HepG2 (cell line): ENCODE results near the gene GFRA1. TPM values are rescaled to one million over a fixed set of nuclear protein-coding genes. Genes with fewer than 3 reads are reported as not detected.

ENCODE experiments used
- ATF4 ChIP-seq, 2 experiments: fragments of 450-650 bp in 1 of 2; sonication (generic) in 1 of 2; formaldehyde crosslinking; IDR thresholded peaks; 2 replicates each; pipeline versions ENCODE4 v1.5.0 to v1.8.0; 2020 to 2022; ENCODE audit warnings: mild to moderate bottlenecking in 1 of 2, missing genetic modification reagents in 1 of 2
- BORCS8-MEF2B ChIP-seq: sonication (generic); formaldehyde crosslinking; IDR thresholded peaks from 2 replicates; pipeline ENCODE4 v1.8.0; 2022; ENCODE audit warnings: mild to moderate bottlenecking, missing genetic modification reagents
- CEBPZ ChIP-seq: IDR thresholded peaks from 2 replicates; pipeline ENCODE4 v1.6.1; 2012; ENCODE audit warnings: low read length, improper control_type of control experiment
- CSRNP2 ChIP-seq: sonication (generic); formaldehyde crosslinking; conservative IDR thresholded peaks from 2 replicates; pipeline ENCODE4 v1.8.0; 2022; ENCODE audit warnings: low read depth, missing genetic modification reagents
- GATAD2A ChIP-seq: IDR thresholded peaks from 2 replicates; pipeline ENCODE4 v1.6.1; 2016
- JARID2 ChIP-seq: sonication (generic); formaldehyde crosslinking; IDR thresholded peaks from 2 replicates; pipeline ENCODE4 v1.8.1; 2023; ENCODE audit warnings: missing genetic modification reagents, inconsistent platforms; ENCODE audit not compliant: insufficient replicate concordance
- JUN ChIP-seq: sonication (generic); formaldehyde crosslinking; IDR thresholded peaks from 2 replicates; pipeline ENCODE4 v1.4.0; 2020; ENCODE audit warnings: mild to moderate bottlenecking, missing genetic modification reagents
- MNT ChIP-seq: fragments of 450-650 bp; IDR thresholded peaks from 2 replicates; pipeline ENCODE4 v1.6.1; 2016
- RFX1 ChIP-seq: fragments of 450-650 bp; IDR thresholded peaks from 2 replicates; pipeline ENCODE4 v1.6.1; 2017
- SOX5 ChIP-seq: IDR thresholded peaks from 2 replicates; pipeline ENCODE4 v1.6.1; 2016; ENCODE audit warnings: borderline replicate concordance
- TFE3 ChIP-seq: IDR thresholded peaks from 2 replicates; pipeline ENCODE4 v1.6.1; 2016
- THAP11 ChIP-seq: IDR thresholded peaks from 2 replicates; pipeline ENCODE4 v1.6.1; 2016; ENCODE audit warnings: missing biosample characterization, missing genetic modification reagents
- ZBTB49 ChIP-seq: sonication (generic); formaldehyde crosslinking; IDR thresholded peaks from 2 replicates; pipeline ENCODE4 v1.4.0; 2020; ENCODE audit warnings: missing genetic modification reagents, borderline replicate concordance
- ZFP36L1 ChIP-seq: sonication (generic); formaldehyde crosslinking; IDR thresholded peaks from 2 replicates; pipeline ENCODE4 v1.8.0; 2022; ENCODE audit warnings: mild to moderate bottlenecking, missing genetic modification reagents, moderate library complexity
- ZNF296 ChIP-seq: sonication (generic); formaldehyde crosslinking; conservative IDR thresholded peaks from 2 replicates; pipeline ENCODE4 v1.5.0; 2020; ENCODE audit warnings: mild to moderate bottlenecking, missing genetic modification reagents
- ZNF768 ChIP-seq: sonication (generic); formaldehyde crosslinking; IDR thresholded peaks from 2 replicates; pipeline ENCODE4 v1.4.0; 2020; ENCODE audit warnings: missing genetic modification reagents
- ZNF841 ChIP-seq: sonication (generic); formaldehyde crosslinking; IDR thresholded peaks from 2 replicates; pipeline ENCODE4 v1.8.1; 2023; ENCODE audit warnings: missing genetic modification reagents, borderline replicate concordance
- polyA plus RNA-seq, 8 experiments: library from polyadenylated mRNA; depleted of rRNA in 3 of 8; stranded (reverse) in 7 of 8; unstranded in 1 of 8; fragments of >200 nt; fragmentation: Illumina TruSeq in 4 of 8; extraction: Trizol in 4 of 8; gene quantifications; 2 replicates each; pipeline versions ENCODE4 v1.2.1 to v1.2.3, GENCODE V29; 2011 to 2016; ENCODE audit warnings: low read depth in 4 of 8, missing spikeins in 1 of 8, mixed read lengths in 1 of 8; ENCODE audit not compliant: insufficient read depth in 1 of 8
- total RNA-seq, 5 experiments: library from RNA; depleted of rRNA; stranded (reverse); fragments of >200 nt; fragmentation: Illumina TruSeq; extraction: Trizol; gene quantifications; 2 replicates each; pipeline ENCODE4 v1.2.3, GENCODE V29; 2016; ENCODE audit warnings: low read depth in 1 of 5

The GFRA1 gene
- total and polyA plus RNA-seq, 2 of the 13 experiments (the other 11 are each of a cell fraction or from before 2014, with no cell fraction given) = not detected

GRCh38 chr10:116056445-116057293 is 216.3 kb downstream of the GFRA1 start (continued):
- TF ChIP-seq MNT (no peak), ZBTB49 (no peak), SOX5 (peak; percentile 98), ATF4 (CRISPR knock-in tag; IDR thresholded peaks at IDR 0.05) (peak in 1 of 2 experiments; percentile 83; a peak in 2 of 4 replicates), JARID2 (CRISPR knock-in tag) (no peak), CEBPZ (no peak), ZNF841 (no peak), JUN (CRISPR knock-in tag) (no peak), ZNF296 (CRISPR knock-in tag) (no peak), TFE3 (peak; percentile 60), THAP11 (peak; percentile 80), CSRNP2 (CRISPR knock-in tag) (no peak), ZNF768 (CRISPR knock-in tag) (no peak), BORCS8-MEF2B (CRISPR knock-in tag) (0 out of 2 replicates have a peak, but pooled peaks have one; percentile 38), ZFP36L1 (CRISPR knock-in tag) (peak; percentile 90; the same call in 1 of the 2 replicates), GATAD2A (CRISPR knock-in tag) (peak; percentile 99), RFX1 (no peak)
